Retinal pigment epithelial cell (primary cell): ENCODE data around the gene GAB1.

Experiments
- DNase-seq: peaks from one replicate; pipeline ENCODE4 v3.0.0-alpha.2; 2010; ENCODE audit warnings: low read depth
- H3K4me3 ChIP-seq: 2 replicates; pipeline ENCODE4 v1.5.1; 2011; ENCODE audit warnings: mild to moderate bottlenecking, low read length, control low read depth, moderate library complexity
- CTCF ChIP-seq: conservative IDR thresholded peaks from 2 replicates; pipeline ENCODE4 v1.5.1; 2011; ENCODE audit warnings: low read depth, low read length, control low read depth, inconsistent platforms

The GAB1 gene

GRCh38 chr4:143352720-143353119 lies 16.0 kb downstream of the GAB1 start:
- H3K4me3 ChIP-seq: no peak overlapping the region
- no peak for TF ChIP-seq CTCF
- DNase-seq: no peak

- DNase-seq: no peak
- no peak overlapping the region for H3K4me3 ChIP-seq
- TF ChIP-seq CTCF: no peak
These were observed 17.1 kb downstream of the GAB1 start for GRCh38 chr4:143353797-143354196.

GRCh38 chr4:143354990-143355389 lies 18.3 kb downstream of the GAB1 start:
- no peak overlapping the region for H3K4me3 ChIP-seq
- DNase-seq: no peak
- no peak for TF ChIP-seq CTCF

- TF ChIP-seq CTCF: no peak
- peak overlapping the region; percentile 16 for H3K4me3 ChIP-seq
- peak; percentile 74 for DNase-seq
These were observed 19.0 kb downstream of the GAB1 start for GRCh38 chr4:143355540-143356217.

GRCh38 chr4:143356493-143356892 lies 19.8 kb downstream of the GAB1 start:
- H3K4me3 ChIP-seq: no peak overlapping the region
- TF ChIP-seq CTCF: no peak
- peak; percentile 63 for DNase-seq

- H3K4me3 ChIP-seq: no peak overlapping the region
- TF ChIP-seq CTCF: no peak
- DNase-seq: no peak
These were observed 20.6 kb downstream of the GAB1 start for GRCh38 chr4:143357161-143357845.

- H3K4me3 ChIP-seq: no peak overlapping the region
- no peak for TF ChIP-seq CTCF
- DNase-seq: no peak
These were observed 21.7 kb downstream of the GAB1 start for GRCh38 chr4:143358419-143358818.
